GM19397 (cell line): ENCODE data around the gene FOXD2.

Experiments
- ATAC-seq: cut with Tn5 transposase; IDR thresholded peaks from one replicate; pipeline ENCODE4 v1.9.1; 2021; ENCODE audit warnings: mild to moderate bottlenecking, moderate library complexity; ENCODE audit not compliant: unreplicated experiment

Gene FOXD2

DNA sequence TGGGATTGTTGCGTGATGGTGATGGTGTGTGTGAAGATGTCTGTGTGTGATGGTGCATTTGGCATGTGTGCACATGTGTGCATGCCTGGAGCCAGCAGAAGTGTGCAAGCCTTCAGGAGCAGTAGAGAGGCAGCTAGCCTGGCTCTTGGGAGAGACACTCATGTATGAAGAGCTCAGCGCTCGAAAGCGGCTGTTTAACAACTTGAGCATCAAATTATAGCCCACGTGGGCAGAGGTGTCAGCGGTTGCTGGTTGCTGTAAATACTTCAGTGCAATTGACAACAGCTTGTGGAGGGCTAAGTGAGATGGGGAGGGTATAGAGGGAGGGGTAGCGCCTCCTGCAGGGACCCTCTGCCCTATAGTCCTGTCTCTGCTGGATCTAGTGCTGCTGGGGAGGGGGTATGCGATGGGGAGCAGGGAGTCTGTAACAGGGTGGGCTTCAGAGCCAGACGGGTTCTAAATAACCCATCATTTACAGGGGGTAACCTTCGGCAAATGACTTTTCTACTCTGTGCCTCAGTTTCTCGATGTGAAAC lies 21.5 kb downstream of the FOXD2 start:
- ATAC-seq: no peak

- ATAC-seq: no peak
Measured at GRCh38 chr1:47460040-47460439, 22.2 kb downstream of the FOXD2 start.

DNA sequence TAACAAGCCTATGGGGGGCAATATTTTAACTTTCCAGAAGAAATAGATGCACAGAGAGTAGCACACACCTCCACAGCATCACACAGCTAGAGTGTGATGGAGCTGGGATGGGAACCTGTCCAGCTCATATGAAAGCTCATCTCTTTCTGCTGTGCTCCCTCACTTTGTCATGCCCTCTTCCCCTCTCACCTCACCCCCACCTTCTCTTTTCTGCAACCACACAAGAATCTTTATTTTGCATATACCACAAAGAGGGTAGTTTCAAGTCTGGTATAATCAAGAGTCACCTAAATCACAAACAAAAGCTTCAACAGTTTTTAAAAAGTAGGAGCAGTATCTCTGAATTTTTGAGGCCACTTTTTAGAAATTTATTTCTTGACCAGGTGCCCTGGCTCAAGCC lies 22.6 kb downstream of the FOXD2 start:
- ATAC-seq: no peak

DNA sequence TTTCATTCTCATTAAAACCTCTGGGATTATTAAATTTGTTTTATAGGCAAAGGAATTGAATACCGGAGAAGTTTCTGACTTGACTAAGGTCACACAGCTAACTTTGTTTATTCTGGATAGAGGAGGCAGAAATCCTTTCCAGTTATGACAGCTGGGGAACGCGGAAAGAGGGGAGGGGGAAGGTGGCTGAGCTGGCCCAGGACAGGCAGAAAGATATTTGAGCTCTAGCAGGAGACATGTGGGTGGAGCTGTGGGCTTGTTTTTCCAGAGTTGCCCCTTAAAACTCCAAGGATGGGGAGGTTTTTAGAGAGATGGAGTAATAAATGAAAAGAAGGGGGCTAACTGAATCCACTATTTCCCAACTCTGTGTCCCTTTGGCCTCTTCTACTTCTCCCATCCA lies 27.8 kb downstream of the FOXD2 start:
- ATAC-seq: no peak

DNA sequence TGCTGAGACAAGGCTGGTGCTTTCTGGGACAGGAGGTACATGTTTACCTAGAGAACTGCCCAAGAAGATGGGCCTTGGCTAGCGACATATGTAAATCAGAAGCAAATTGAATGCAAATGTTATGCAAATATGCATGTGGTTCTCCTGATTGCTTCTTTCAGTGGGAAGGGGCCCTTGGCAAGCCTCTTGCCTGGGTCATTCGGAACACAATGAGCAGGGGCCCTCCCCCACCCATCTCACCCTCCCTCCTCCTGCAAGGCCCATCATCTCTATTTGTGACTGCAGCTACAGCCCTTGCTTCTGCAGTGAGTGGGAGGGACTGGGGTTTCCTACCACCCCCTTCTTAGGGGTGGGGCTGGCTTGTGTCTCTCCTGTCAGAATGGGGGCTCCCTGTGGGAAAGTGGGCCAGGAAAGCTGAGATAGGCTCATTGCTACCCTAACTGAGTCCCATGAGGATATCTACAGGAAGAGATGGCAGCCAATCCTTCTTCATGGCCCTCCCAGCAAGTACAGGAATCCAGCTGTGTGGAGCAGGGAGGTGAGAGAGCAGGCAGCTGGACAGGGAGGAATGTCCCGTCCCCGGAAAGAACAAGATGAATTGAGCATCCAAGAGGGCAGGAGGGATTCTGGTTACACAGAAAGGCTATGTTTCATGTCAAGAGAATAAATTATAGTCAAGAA lies 31.0 kb downstream of the FOXD2 start:
- ATAC-seq: no peak

DNA sequence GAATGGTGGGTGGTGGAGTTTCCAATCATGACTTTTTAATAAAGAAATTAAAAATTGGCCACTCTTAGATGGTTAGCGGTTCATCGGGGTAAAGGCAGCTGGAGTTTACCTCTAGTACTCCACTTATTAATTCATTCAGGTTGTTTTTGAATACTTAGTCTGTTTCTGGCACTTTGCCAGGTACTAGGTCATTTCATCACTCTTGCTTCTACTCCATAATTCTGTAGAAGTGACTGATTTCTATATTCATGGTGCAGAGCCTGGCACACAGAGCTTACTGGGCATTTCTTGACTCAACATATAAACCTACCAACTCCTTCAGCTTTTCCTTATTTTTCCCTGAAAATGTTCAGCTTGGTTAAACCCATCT lies 31.5 kb downstream of the FOXD2 start:
- no peak for ATAC-seq

DNA sequence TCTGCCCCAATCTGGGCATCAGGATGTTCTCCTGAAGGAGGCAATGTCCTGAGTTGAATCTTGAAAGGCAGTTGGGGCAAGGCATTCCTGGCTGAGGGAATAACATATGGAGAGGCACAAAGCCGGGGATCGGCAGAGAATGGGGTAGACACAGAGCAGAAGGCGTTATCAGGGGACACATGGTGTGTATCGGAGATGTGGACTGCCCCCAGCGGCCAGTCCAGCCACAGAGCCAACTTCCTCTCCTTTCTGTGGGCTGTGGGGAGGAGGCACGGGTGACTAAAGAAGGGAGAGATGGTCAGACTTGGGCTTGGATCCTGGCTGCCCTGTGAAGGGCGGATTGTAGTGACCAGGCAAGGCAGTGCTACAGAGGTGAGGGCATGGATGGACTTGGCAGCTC lies 32.1 kb downstream of the FOXD2 start:
- ATAC-seq: no peak

GRCh38 chr1:47471163-47471562 lies 33.3 kb downstream of the FOXD2 start:
- no peak for ATAC-seq

- no peak for ATAC-seq
Measured at GRCh38 chr1:47474278-47475193, 36.7 kb downstream of the FOXD2 start.

DNA sequence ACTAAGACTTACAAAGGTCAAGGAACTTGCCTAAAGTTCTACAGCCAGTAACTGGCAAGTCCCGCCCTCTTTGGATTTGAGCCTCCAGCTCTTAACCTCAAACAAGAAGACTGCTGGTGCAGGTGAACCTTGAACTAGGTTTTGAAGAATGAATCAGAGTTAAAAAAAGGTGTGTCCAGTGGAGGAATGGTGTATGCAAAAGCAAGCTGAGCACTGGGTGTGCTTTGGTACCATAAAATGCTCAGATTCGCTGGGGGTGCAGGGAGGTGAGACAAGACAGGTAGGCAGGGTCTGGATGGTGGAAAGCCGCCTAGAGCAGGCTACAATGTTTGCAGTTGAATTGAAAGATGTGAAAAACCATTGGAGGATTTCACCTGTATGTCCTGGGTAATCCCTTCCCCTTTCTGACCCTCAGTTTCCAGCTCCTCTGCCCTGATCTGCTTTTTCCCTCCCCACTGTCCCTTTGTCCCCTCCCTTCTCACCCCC lies 39.8 kb downstream of the FOXD2 start:
- no peak for ATAC-seq

DNA sequence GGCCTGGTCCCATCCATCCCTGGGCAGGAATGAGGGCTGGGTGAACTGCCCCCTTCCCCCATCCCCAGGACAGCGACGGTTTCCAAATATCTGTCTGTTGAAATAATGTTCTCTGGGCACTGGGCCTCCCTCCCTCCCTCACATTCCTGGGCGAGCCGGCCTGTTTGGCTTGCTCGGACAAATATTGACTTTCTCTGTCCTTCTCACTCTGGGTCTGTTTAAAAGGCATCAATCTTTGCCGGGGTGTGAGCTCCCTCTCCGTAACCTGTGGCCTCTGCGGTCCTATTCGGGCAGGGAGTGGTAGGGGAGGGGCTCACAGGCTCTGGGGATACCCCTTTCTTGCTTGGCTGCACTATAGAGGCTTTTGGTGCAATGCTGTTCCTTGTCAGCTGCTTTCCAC lies 40.2 kb downstream of the FOXD2 start:
- ATAC-seq: no peak

GRCh38 chr1:47479664-47480063 lies 41.8 kb downstream of the FOXD2 start:
- no peak for ATAC-seq

- ATAC-seq: no peak
Measured at GRCh38 chr1:47481936-47482335, 44.1 kb downstream of the FOXD2 start.

DNA sequence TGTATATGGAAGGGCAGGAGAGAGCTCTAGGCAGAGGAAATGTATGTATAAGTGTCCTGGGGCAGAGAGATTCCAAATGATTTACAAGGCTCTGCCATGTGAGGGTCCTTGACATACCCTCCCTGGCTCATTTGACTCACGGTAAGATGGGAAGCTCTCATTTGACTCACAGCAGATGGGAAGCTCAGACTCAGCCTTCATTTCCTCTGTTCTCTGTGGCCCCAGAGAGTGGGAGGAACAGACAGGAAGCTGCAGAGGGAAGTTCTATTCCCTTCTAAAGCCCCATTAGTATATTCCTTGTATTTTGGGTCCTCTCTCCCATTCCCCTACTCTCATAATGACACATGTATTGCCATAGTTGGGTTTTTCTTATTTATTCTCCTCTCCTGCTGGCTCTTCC lies 44.9 kb downstream of the FOXD2 start:
- no peak for ATAC-seq

- no peak for ATAC-seq
Measured at GRCh38 chr1:47483651-47484050, 45.8 kb downstream of the FOXD2 start.

- no peak for ATAC-seq
Measured at GRCh38 chr1:47485817-47486216, 48.0 kb downstream of the FOXD2 start.

DNA sequence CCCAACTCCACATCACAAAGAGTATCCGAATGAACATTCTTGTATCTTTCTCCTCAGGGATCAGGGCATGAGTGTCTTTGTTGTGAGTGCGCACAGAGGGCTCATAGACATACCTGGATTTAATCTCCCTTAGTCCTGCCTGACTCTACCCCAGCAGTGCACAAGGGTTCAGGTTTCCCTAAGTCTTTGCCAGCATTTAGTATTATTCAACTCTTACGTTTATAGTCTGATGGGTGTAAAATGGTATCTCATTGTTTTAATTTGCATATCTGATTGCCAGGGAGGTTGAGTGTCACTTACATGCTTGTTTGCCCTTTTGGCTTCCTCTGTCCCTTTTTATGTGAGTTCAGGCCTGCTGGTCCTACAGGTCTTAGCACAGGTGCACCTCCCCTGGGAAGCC lies 49.5 kb downstream of the FOXD2 start:
- no peak for ATAC-seq

- ATAC-seq: no peak
Measured at GRCh38 chr1:47487850-47488450, 50.1 kb downstream of the FOXD2 start.
